ENCODE data around the gene TMEM198.

GRCh38 chr2:219501849-219502248 lies 42.0 kb upstream of the TMEM198 start:
- TF ChIP-seq CTCF (IDR thresholded peaks at IDR 0.05) (no peak), POLR2A (IDR thresholded peaks at IDR 0.05) (no peak)
